HG03439 (cell line): ENCODE results near the gene SHANK1.
A peak's percentile ranks its signal among the peaks of the same experiment; 100 is the strongest.

ENCODE experiments used
- ATAC-seq: cut with Tn5 transposase; IDR thresholded peaks from one replicate; pipeline ENCODE4 v1.9.1; 2021; ENCODE audit warnings: mild to moderate bottlenecking, moderate library complexity; ENCODE audit not compliant: unreplicated experiment

SHANK1 gene

DNA sequence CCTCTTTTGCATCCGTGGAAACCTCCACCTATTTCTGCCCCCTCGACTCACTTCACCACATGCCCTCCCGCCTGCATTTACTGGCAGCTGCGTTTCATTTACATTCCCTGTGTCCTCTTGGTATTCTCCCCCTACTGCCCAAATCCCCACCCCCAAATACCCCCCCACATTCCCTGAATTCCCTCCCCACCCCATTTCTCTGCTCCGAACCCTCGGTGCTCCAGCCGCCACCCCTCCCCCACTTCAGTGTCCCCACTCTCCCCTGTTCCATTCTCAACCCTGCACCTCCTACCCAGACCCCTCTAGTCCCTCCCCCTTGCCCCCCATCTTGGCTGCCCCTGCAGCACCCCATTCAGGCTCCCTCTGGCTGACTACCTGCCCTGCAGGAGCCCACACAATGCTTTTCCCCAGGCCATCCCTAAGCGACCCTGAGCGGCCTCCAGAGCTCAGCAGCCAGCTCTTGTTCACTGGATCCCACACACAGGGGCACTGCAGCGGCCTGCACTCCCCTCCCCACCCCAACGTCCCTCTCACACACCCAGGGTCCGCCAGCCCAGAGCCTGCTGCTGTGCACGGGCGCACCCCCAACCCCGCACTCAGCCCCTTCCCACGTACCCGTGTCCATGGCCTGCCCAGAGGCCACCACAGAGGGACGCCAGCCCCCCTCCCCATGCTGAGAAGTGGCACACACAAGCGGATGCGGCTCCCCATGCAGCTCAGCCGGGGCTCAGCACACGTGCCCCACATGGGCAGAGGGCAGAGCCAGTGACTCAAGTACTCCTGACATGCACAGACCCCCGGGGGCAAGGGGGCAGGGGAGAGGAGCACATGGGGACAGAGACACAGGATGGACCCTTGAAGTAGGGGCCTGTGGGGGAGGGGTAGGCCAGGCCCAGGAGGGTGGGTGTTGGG lies 26.3 kb downstream of the SHANK1 start:
- ATAC-seq = no peak

DNA sequence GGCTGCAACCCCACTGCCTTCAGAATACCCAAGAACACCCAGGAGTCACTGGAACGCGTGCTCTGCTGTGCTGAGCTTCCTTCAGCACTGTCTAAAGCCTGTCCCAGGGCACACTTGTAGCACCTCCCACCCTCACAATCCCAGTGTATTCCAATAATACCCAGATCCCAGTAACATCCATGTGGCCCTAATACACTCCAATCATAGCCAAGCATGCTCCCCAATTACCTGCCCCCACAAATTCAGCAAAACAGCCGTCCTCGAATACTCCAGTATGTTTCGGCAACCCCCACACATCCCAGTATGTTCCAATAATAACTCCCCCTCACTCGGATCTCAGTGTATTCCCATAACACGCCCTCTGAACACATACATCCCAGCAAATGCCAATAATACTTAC lies 29.2 kb downstream of the SHANK1 start:
- ATAC-seq = no peak

GRCh38 chr19:50688766-50689165 lies 30.8 kb downstream of the SHANK1 start:
- ATAC-seq = no peak

GRCh38 chr19:50686310-50687032 lies 33.1 kb downstream of the SHANK1 start:
- ATAC-seq = no peak

GRCh38 chr19:50679177-50680125 lies 40.2 kb downstream of the SHANK1 start:
- peak; percentile 73 for ATAC-seq

DNA sequence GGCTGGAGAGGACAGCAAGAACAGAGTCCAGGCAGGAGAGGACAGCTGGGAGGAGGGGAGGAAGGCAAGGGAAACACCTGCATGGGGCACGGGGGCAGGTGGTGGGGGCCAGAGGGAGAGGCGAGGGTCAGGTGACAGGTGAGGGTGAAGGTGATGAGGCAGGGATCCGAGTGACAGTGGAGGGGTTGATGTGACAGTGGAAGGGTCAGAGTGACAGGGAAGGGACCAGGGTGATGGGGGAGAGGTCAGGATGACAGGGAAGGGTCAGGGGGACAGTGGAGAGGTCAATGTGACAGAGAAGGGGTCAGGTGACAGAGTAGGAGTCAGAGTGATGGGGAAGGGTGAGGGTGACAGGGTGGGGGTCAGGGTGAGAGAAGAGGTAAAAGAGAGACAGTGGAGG lies 41.3 kb downstream of the SHANK1 start:
- no peak for ATAC-seq

DNA sequence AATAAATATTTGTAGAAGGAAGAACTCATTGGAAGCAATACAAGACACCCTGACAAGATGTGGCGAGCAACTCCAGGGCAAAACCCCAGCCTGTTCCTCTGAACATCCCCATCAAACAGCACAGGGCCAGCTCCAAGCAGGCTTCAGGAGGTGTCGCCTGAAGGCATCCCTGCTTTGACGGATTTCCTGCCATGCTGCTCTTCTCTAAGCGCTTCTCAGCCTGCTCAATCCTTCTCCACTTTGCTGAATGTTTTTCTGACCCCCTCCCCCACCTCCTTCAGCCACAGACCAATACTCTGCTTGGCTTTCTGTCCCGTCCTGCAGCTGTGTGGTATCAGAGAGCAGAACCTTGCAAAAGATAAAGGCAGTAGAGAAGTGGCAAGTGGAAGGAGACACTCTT lies 42.0 kb downstream of the SHANK1 start:
- ATAC-seq = no peak

GRCh38 chr19:50676625-50677197 lies 42.9 kb downstream of the SHANK1 start:
- no peak for ATAC-seq

DNA sequence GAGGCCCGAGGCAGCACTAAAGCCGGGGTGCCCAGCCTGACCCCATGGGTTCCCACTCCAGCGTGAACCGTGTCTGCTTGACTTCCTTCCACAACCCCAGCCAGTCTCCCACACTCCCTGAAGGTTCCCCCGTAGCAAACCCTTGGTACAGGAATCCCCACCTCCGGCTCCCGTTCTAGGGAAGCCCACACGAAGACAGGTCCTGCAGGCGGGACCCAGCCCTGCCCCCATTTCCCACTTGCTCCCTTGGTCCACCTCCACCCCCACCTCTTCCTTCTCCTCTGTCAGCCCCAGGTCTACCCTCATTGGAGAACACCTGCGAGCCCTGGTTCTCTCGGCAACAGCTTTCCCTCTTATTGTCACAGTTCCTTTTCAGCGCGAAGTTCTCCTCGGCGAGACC lies 46.5 kb downstream of the SHANK1 start:
- ATAC-seq = no peak

DNA sequence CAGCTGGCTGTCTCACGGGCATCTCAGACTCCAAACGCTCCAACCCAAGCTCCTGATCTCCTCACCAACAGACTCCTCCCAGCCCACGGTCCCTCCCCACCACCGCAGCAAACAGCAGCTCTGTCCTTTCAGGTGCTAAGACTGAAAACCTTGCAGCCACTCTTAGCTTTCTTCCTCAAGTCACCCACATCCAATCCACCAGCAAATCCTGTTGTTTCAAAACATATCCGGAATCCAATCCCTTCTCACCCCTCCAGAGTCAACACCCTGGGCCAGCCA lies 49.6 kb downstream of the SHANK1 start:
- no peak for ATAC-seq

GRCh38 chr19:50669302-50670101 lies 50.1 kb downstream of the SHANK1 start:
- no peak for ATAC-seq

GRCh38 chr19:50668879-50669278 lies 50.7 kb downstream of the SHANK1 start:
- no peak for ATAC-seq

- no peak for ATAC-seq
These were observed 51.2 kb downstream of the SHANK1 start for GRCh38 chr19:50668416-50668815.

DNA sequence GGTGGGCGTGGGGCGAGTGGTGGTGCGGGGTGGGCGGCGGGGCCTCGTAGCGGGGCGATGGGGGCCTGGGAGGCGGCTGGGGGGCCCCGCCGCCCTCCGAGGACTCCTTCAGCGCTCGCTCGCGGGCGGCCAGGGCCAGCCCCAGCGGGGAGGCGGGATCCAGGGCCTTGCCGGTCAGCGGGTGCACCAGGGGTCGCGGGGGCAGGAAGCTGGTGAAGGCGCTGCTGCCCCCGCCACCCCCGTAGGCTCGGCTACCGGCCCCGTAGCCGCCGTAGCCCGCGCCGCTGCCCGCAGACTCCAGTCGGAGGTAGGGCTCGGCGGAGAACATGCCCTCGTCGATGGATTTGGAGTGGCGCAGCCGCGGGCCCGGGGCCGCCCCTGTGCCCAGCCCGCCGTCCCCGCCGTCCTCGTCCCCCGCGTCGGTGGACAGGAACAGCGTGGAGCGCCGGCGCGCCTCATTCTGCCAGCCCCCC lies 51.8 kb downstream of the SHANK1 start:
- ATAC-seq = no peak

DNA sequence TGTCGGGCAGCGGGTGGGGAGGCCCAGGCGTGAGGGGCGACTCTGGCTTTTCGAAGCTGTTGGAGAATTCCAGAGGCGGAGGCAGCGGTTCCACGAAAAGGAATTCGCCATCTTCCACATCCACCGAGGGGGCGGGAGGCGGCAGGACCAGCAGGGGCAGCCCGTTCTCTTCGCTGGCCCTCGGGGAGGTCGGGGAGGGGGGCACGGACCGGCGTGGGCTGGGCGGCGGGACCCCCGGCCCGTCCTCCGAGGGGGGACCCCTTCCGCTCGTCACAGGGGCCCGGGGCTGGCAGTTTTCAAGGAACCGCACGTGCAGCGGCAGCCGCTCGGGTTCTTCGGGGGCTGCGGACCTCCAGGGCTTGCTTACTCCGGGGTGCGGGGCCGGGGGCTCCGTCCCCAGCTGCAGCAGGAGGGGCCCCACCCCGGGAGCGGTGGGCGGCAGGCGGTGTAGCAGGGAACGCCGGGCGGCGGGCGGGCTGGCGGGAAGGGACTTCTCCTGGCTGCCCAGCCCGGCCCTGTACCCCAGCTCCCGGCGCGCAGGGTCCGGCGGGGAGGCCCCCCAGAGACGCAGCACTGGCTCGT lies 52.3 kb downstream of the SHANK1 start:
- ATAC-seq = no peak

DNA sequence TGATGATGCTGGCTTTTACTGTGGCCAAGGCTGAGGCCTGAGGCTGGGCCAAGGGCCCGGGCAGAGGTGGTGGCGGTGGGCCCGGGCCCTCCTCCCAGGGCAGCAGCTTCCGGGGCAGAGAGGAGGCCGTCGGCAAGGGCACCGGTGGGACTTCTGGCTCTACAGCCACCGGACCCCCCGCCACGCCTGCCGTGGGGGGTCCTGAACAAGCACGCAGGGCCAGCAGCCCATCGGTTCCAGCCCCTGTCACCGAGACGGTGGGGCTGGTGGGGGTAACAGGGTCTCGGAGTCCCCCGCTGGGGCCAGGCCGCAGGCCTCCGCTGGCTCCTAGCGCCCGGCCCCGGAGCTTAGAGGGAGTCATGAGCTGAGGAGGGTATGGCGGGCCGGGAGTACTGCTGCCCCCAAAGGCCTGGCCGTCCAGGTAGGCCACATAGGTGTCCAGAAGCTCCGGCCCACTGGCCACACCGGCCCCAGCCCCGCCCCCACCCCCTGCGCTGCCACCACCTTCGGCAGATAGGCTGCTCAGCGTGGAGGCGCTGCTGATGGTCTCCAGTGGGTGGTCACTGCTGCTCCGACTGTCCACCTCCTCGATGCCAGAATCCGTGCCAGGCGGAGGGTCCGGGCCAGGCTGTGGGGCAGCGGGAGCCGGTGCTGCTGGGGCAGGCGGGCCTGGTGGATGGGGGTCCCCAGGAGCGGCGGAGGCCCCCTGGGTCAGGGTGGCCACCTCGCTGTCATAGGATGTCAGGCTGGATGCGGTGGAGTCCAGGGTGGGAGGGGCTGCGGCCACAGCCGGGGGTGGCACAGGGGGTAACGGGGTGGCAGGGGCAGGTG lies 53.0 kb downstream of the SHANK1 start:
- ATAC-seq = no peak

- no peak for ATAC-seq
These were observed 55.4 kb downstream of the SHANK1 start for GRCh38 chr19:50664204-50664603.

DNA sequence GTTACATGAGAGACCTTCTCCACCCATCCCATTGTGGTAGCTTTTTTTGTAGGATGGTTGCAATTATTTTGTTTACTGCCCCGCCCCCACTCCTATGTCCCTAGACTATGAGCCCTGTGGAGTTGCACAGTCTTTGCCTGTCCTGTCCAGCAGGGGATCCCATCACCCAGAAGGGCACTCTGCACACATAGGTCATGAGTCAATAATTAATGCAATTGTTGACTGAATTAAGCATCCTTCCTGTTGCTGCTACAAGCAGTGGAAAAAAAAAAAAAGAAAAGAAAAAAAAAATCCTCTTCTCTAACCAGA lies 56.2 kb downstream of the SHANK1 start:
- no peak for ATAC-seq
